Stimulated activated naive CD4-positive, alpha-beta T cell treated with Interleukin-2 at 50 U/mL for 16 hours (primary cell): Measurements from ENCODE around the gene DPH7.
"Not testable (repeated sequence)": the region's sequence is repeated elsewhere in the genome, so short reads cannot be mapped to it uniquely, and the experiment has no call there.

Source experiments
- DNase-seq: peaks from one replicate; lab custom pipeline; 2025; lab: John Stamatoyannopoulos, UW

The DPH7 gene

GRCh38 chr9:137516144-137516917, 62.4 kb downstream of the DPH7 start:
- no peak for DNase-seq

- no peak for DNase-seq
Observed at GRCh38 chr9:137515338-137515724, 63.4 kb downstream of the DPH7 start.

- DNase-seq = no peak
Observed at GRCh38 chr9:137514691-137515337, 63.9 kb downstream of the DPH7 start.

GRCh38 chr9:137513801-137514570, 64.7 kb downstream of the DPH7 start:
- not testable (repeated sequence) for DNase-seq

- DNase-seq = not testable (repeated sequence)
Observed at GRCh38 chr9:137513136-137513535, 65.6 kb downstream of the DPH7 start.

GRCh38 chr9:137511758-137512463, 66.8 kb downstream of the DPH7 start:
- DNase-seq = no peak

- DNase-seq = not testable (repeated sequence)
Observed at GRCh38 chr9:137511126-137511525, 67.6 kb downstream of the DPH7 start.

- DNase-seq = no peak
Observed at GRCh38 chr9:137509198-137509597, 69.5 kb downstream of the DPH7 start.

- DNase-seq = no peak
Observed at GRCh38 chr9:137506702-137507171, 72.0 kb downstream of the DPH7 start.

GRCh38 chr9:137506274-137506673, 72.5 kb downstream of the DPH7 start:
- DNase-seq = no peak

- DNase-seq = no peak
Observed at GRCh38 chr9:137505421-137506140, 73.1 kb downstream of the DPH7 start.
